ENCODE results near the gene PPTC7. TPM values are rescaled to one million over a fixed set of nuclear protein-coding genes. Genes with fewer than 3 reads are reported as not detected.
A peak's percentile ranks its signal among the peaks of the same experiment; 100 is the strongest.

Gene PPTC7
- total and polyA plus RNA-seq, 2 of the 13 experiments (the other 11 are each of a cell fraction or from before 2014, with no cell fraction given), result 4.8 to 12.3 TPM

GRCh38 chr12:110613771-110614684, 30.9 kb upstream of the PPTC7 start, which contains the start of gene TCTN1 (continued):
- TF ChIP-seq HOXA9 (CRISPR knock-in tag; IDR thresholded peaks at IDR 0.05; ENCODE audit: borderline replicate concordance), result no peak
- peak; percentile 79 for TF ChIP-seq ELF1 (CRISPR knock-in tag; IDR thresholded peaks at IDR 0.05)
- TF ChIP-seq BCL6 (CRISPR knock-in tag; IDR thresholded peaks at IDR 0.05), result 0 out of 2 replicates have a peak, but pooled peaks have one; percentile 33
- 0 out of 2 replicates have a peak, but pooled peaks have one; percentile 37 for TF ChIP-seq KLF9 (CRISPR knock-in tag; IDR thresholded peaks at IDR 0.05; ENCODE audit: low read depth)
- peak; percentile 84 for TF ChIP-seq ZNF691 (CRISPR knock-in tag; IDR thresholded peaks at IDR 0.05; ENCODE audit: borderline replicate concordance, low read depth)
- TF ChIP-seq FOXM1 (CRISPR knock-in tag; IDR thresholded peaks at IDR 0.05), result no peak
- 0 out of 2 replicates have a peak, but pooled peaks have one; percentile 12 for TF ChIP-seq FOSL2 (CRISPR knock-in tag; IDR thresholded peaks at IDR 0.05)
- no peak for TF ChIP-seq AHDC1 (CRISPR knock-in tag; IDR thresholded peaks at IDR 0.05; ENCODE audit: borderline replicate concordance)
- peak; percentile 66 for TF ChIP-seq POGK (CRISPR knock-in tag; conservative IDR thresholded peaks at IDR 0.05)
- TF ChIP-seq BORCS8-MEF2B (CRISPR knock-in tag; IDR thresholded peaks at IDR 0.05), result peak; percentile 83; the same call in 1 of the 2 replicates
- peak; percentile 97 for TF ChIP-seq MXI1 (IDR thresholded peaks at IDR 0.05; ENCODE audit: borderline replicate concordance, low read depth, low read length)
- no peak for TF ChIP-seq LRRFIP1 (CRISPR knock-in tag; conservative IDR thresholded peaks at IDR 0.05)
- TF ChIP-seq ZSCAN9 (CRISPR knock-in tag; IDR thresholded peaks at IDR 0.05; ENCODE audit: borderline replicate concordance), result peak; percentile 31; the same call in 1 of the 2 replicates
- no peak for TF ChIP-seq TFAP4 (IDR thresholded peaks at IDR 0.05; ENCODE audit: borderline replicate concordance, low read depth)
- no peak for TF ChIP-seq PLRG1 (conservative IDR thresholded peaks at IDR 0.05)
- TF ChIP-seq MAZ (IDR thresholded peaks at IDR 0.05; ENCODE audit: borderline replicate concordance, low read depth, low read length), result no peak
- no peak; the same call in none of the 2 replicates for TF ChIP-seq MAZ (CRISPR knock-in tag; IDR thresholded peaks at IDR 0.05; ENCODE audit: low read depth)
